CD4-positive, alpha-beta T cell (primary cell): ENCODE measurements around the gene OAS3. TPM values are rescaled to one million over a fixed set of nuclear protein-coding genes. Genes with fewer than 3 reads are reported as not detected.

Experiments
- ATAC-seq: fragments of 200-7000 bp; cut with Tn5 transposase; one replicate; pipeline ENCODE4 v1.10.0; 2022; ENCODE audit warnings: mild to moderate bottlenecking; ENCODE audit not compliant: poor library complexity
- CTCF ChIA-PET: fragments of 350-600 bp; sonication (Branson Sonifier 250); formaldehyde crosslinking; loops from one replicate; lab custom pipeline; 2021; ENCODE audit warnings: antibody characterized with exemption, inconsistent platforms; lab: Charles Lee
- POLR2A ChIA-PET: fragments of 350-600 bp; sonication (Branson Sonifier 250); formaldehyde crosslinking; loops from one replicate; lab custom pipeline; 2021; ENCODE audit warnings: antibody characterized with exemption, inconsistent platforms; lab: Charles Lee
- DNase-seq, 14 experiments: peaks; one replicate each; pipeline ENCODE4 v3.0.0-alpha.2; 2013 to 2020; ENCODE audit warnings: mixed read lengths in 2 of 14
- H3K27ac ChIP-seq, 2 donors: one replicate each; pipeline versions ENCODE4 v1.5.1 to v1.7.0; 2013; ENCODE audit warnings: low read length in 2 of 2, low read depth in 1 of 2, mild to moderate bottlenecking in 1 of 2
- H3K27me3 ChIP-seq, 2 experiments: 1 replicate in 1 of 2; 2 replicates in 1 of 2; pipeline versions ENCODE4 v1.6.1 to v1.7.0; 2013; ENCODE audit warnings: low read length in 2 of 2, control low read depth in 1 of 2, mild to moderate bottlenecking in 1 of 2, moderate library complexity in 1 of 2; ENCODE audit not compliant: insufficient read depth in 2 of 2, control insufficient read depth in 1 of 2
- H3K36me3 ChIP-seq: one replicate; pipeline ENCODE4 v1.6.1; 2013; ENCODE audit warnings: low read length, control low read depth; ENCODE audit not compliant: insufficient read depth
- H3K4me1 ChIP-seq: one replicate; pipeline ENCODE4 v1.6.1; 2013; ENCODE audit warnings: low read length, control low read depth; ENCODE audit not compliant: insufficient read depth
- H3K4me3 ChIP-seq: one replicate; pipeline ENCODE4 v1.5.1; 2013; ENCODE audit warnings: mild to moderate bottlenecking, low read length, moderate library complexity
- H3K9me3 ChIP-seq, 2 experiments: 1 replicate in 1 of 2; 2 replicates in 1 of 2; pipeline versions ENCODE4 v1.6.1 to v1.7.0; 2013; ENCODE audit warnings: low read length in 2 of 2, mild to moderate bottlenecking in 2 of 2, control low read depth in 1 of 2, moderate library complexity in 1 of 2; ENCODE audit not compliant: control insufficient read depth in 1 of 2, insufficient read depth in 1 of 2
- H3K27ac Mint-ChIP-seq: one replicate; pipeline ENCODE4 v1.8.0; 2020; ENCODE audit warnings: mixed read lengths
- H3K27me3 Mint-ChIP-seq: one replicate; pipeline ENCODE4 v1.8.0; 2021; ENCODE audit warnings: mixed read lengths
- H3K36me3 Mint-ChIP-seq: one replicate; pipeline ENCODE4 v1.8.0; 2021; ENCODE audit warnings: low read depth, mixed read lengths
- H3K4me1 Mint-ChIP-seq: one replicate; pipeline ENCODE4 v1.8.0; 2021; ENCODE audit warnings: low read depth, mixed read lengths
- H3K4me3 Mint-ChIP-seq: one replicate; pipeline ENCODE4 v1.8.0; 2020; ENCODE audit warnings: mild to moderate bottlenecking, mixed read lengths
- H3K9me3 Mint-ChIP-seq: one replicate; pipeline ENCODE4 v1.8.0; 2020; ENCODE audit warnings: mixed read lengths
- CTCF ChIP-seq: fragments of 200-600 bp; IDR thresholded peaks from one replicate; pipeline ENCODE4 v1.8.0; 2022; ENCODE audit warnings: antibody characterized with exemption, mild to moderate bottlenecking
- intact Hi-C, 2 experiments: fragments of 100-400 bp; cut with DNase I in 1 of 2; cut with micrococcal nuclease in 1 of 2; formaldehyde crosslinking; loops; one replicate each; pipeline versions ENCODE4 v1.15.1 to v1.9.0; 2023 to 2025; cut with DNase I, micrococcal nuclease
- total RNA-seq, 174 experiments: library from RNA in 2 of 174; stranded (reverse) in 2 of 174; gene quantifications; one replicate each; pipeline ENCODE4 v1.2.3 and lab custom pipeline; 2021 to 2026

OAS3 gene
- total RNA-seq, 2 experiments from 2014 or later: 13.9 to 14.5 TPM

GRCh38 chr12:112964915-112965314 lies 26.6 kb downstream of the OAS3 start:
- Histone ChIP-seq H3K36me3 (peaks cover 83% of the 10 kb centered on the region), H3K4me3 (no peak overlapping the region), H3K4me1 (no peaks in the 10 kb centered on the region), H3K9me3 (no peaks in the 10 kb centered on the region), H3K27ac (no peak overlapping the region), H3K27me3 (no peaks in the 10 kb centered on the region)
- TF ChIP-seq CTCF: no peak
- CTCF ChIA-PET: no interaction called here
- DNase-seq (no peak), ATAC-seq (no peak)
- H3K36me3 Mint-ChIP-seq: peaks cover 94% of the 10 kb centered on the region
- POLR2A ChIA-PET: no interaction called here
- no peaks in the 10 kb centered on the region for H3K9me3 Mint-ChIP-seq
- intact Hi-C loops: no loop called here
- H3K4me1 Mint-ChIP-seq: peaks cover under 1% of the 10 kb centered on the region
- H3K4me3 Mint-ChIP-seq: no peak overlapping the region
- H3K27ac Mint-ChIP-seq: no peak overlapping the region
- no peaks in the 10 kb centered on the region for H3K27me3 Mint-ChIP-seq

- intact Hi-C loops: no loop called here
- no peak for TF ChIP-seq CTCF
- Histone ChIP-seq H3K4me1 (no peaks in the 10 kb centered on the region), H3K27ac (no peak overlapping the region), H3K9me3 (no peaks in the 10 kb centered on the region), H3K4me3 (no peak overlapping the region), H3K36me3 (peaks cover 85% of the 10 kb centered on the region), H3K27me3 (no peaks in the 10 kb centered on the region)
- no peak overlapping the region for H3K4me3 Mint-ChIP-seq
- peaks cover 94% of the 10 kb centered on the region for H3K36me3 Mint-ChIP-seq
- POLR2A ChIA-PET: interaction anchor here (1.0 kb wide), 1 partner anchor 13 kb away, joined by 4 read pairs; the partner anchor contains the start of gene OAS2
- H3K4me1 Mint-ChIP-seq: no peaks in the 10 kb centered on the region
- ATAC-seq: no peak
- CTCF ChIA-PET: no interaction called here
- no peak for DNase-seq
- no peak overlapping the region for H3K27ac Mint-ChIP-seq
- H3K27me3 Mint-ChIP-seq: no peaks in the 10 kb centered on the region
- no peaks in the 10 kb centered on the region for H3K9me3 Mint-ChIP-seq
These were observed 27.4 kb downstream of the OAS3 start for GRCh38 chr12:112965643-112966042.

- Histone ChIP-seq H3K36me3 (peaks cover 69% of the 10 kb centered on the region), H3K4me1 (no peaks in the 10 kb centered on the region), H3K27ac (no peak overlapping the region), H3K27me3 (no peaks in the 10 kb centered on the region), H3K4me3 (no peak overlapping the region), H3K9me3 (no peaks in the 10 kb centered on the region)
- intact Hi-C loops: no loop called here
- H3K27ac Mint-ChIP-seq: no peak overlapping the region
- DNase-seq: no peak
- no peaks in the 10 kb centered on the region for H3K4me1 Mint-ChIP-seq
- no peaks in the 10 kb centered on the region for H3K9me3 Mint-ChIP-seq
- H3K36me3 Mint-ChIP-seq: peaks cover 80% of the 10 kb centered on the region
- H3K4me3 Mint-ChIP-seq: no peak overlapping the region
- ATAC-seq: no peak
- CTCF ChIA-PET: no interaction called here
- no peak for TF ChIP-seq CTCF
- POLR2A ChIA-PET: no interaction called here
- H3K27me3 Mint-ChIP-seq: no peaks in the 10 kb centered on the region
These were observed 29.0 kb downstream of the OAS3 start for GRCh38 chr12:112967306-112967705.
